Hepatocyte (in vitro differentiated cells): Measurements from ENCODE around the gene FAM111B.

Source experiments
- EZH2 ChIP-seq: fragments of 200-600 bp; sonication (generic); IDR thresholded peaks from 2 replicates; pipeline ENCODE4 v1.6.1; 2016; ENCODE audit warnings: antibody characterized with exemption, mild to moderate bottlenecking, borderline replicate concordance
- TF ChIP-seq, protein P1 (sequence below): fragments of 200-600 bp; sonication (generic); IDR thresholded peaks from 2 replicates; pipeline ENCODE4 v1.5.1; 2016; ENCODE audit warnings: antibody characterized with exemption, mild to moderate bottlenecking; ENCODE audit not compliant: poor library complexity

DNA sequence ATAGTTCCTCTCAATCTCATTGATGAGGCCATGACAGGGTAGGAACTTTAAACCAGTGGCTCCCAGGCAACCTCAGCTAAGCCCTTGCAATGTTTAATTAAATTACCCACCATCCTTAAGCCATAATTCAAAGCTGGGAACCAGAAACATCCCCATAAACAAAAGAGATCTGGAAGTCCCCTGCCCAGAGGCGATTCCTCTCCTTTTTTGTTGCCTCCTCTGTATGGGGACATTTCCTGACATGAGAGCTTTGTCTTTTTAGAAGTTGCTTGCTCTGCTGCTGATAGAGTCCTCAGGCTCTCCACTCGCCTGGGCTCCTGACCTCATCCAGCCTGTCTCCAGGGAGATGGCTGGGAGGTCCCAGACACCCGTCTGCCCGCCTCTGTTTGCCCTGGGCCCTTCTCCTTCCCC lies 68.1 kb downstream of the FAM111B start:
- TF ChIP-seq, protein P1, sequence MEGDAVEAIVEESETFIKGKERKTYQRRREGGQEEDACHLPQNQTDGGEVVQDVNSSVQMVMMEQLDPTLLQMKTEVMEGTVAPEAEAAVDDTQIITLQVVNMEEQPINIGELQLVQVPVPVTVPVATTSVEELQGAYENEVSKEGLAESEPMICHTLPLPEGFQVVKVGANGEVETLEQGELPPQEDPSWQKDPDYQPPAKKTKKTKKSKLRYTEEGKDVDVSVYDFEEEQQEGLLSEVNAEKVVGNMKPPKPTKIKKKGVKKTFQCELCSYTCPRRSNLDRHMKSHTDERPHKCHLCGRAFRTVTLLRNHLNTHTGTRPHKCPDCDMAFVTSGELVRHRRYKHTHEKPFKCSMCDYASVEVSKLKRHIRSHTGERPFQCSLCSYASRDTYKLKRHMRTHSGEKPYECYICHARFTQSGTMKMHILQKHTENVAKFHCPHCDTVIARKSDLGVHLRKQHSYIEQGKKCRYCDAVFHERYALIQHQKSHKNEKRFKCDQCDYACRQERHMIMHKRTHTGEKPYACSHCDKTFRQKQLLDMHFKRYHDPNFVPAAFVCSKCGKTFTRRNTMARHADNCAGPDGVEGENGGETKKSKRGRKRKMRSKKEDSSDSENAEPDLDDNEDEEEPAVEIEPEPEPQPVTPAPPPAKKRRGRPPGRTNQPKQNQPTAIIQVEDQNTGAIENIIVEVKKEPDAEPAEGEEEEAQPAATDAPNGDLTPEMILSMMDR: no peak
- TF ChIP-seq EZH2: no peak
